Peyer's patch (tissue), 4 donors: ENCODE results near the gene MTUS2. TPM values are rescaled to one million over a fixed set of nuclear protein-coding genes. Genes with fewer than 3 reads are reported as not detected.

Source experiments
- DNase-seq, 3 donors: peaks; one replicate each; pipeline ENCODE4 v3.0.0-alpha.2; 2017 to 2019
- H3K27ac ChIP-seq, 4 donors: fragments of 200-600 bp; sonication (generic); one replicate each; pipeline ENCODE4 v1.5.1; 2016 to 2019
- H3K27me3 ChIP-seq, 2 donors: fragments of 200-600 bp; sonication (generic); one replicate each; pipeline ENCODE4 v1.5.1; 2019
- H3K36me3 ChIP-seq, 3 donors: fragments of 200-600 bp; sonication (generic); one replicate each; pipeline ENCODE4 v1.5.1; 2016 to 2019
- H3K4me1 ChIP-seq, 4 donors: fragments of 200-600 bp; sonication (generic); one replicate each; pipeline ENCODE4 v1.5.1; 2016 to 2019
- H3K4me3 ChIP-seq, 4 donors: fragments of 200-600 bp; sonication (generic); 1 replicate in 3 of 4; 2 replicates in 1 of 4; pipeline ENCODE4 v1.5.1; 2016 to 2019; ENCODE audit warnings: mild to moderate bottlenecking in 1 of 4
- H3K9me3 ChIP-seq, 4 donors: fragments of 200-600 bp; sonication (generic); one replicate each; pipeline ENCODE4 v1.5.1; 2016 to 2019; ENCODE audit warnings: mild to moderate bottlenecking in 1 of 4
- POLR2A ChIP-seq, 2 donors: fragments of 450-650 bp; IDR thresholded peaks; one replicate each; pipeline ENCODE4 v1.5.1; 2017; ENCODE audit warnings: antibody characterized with exemption in 2 of 2, mild to moderate bottlenecking in 2 of 2, moderate library complexity in 2 of 2
- total RNA-seq, 4 donors: library from RNA; depleted of rRNA; stranded (reverse); fragments of >200 nt; gene quantifications; one replicate each; pipeline ENCODE4 v1.1.0, GENCODE V29; 2016
- TF ChIP-seq, protein P1 (sequence below), 6 experiments: fragments of 450-650 bp in 4 of 6; fragments of 200-600 bp in 2 of 6; sonication (generic) in 1 of 6; IDR thresholded peaks; one replicate each; pipeline ENCODE4 v1.5.1; 2017 to 2019; ENCODE audit warnings: antibody characterized with exemption in 6 of 6, mild to moderate bottlenecking in 3 of 6, moderate library complexity in 1 of 6

Gene MTUS2
- total RNA-seq, 4 donors from 2014 or later, result 0.13 to 0.28 (median 0.18) TPM; not detected in 1

DNA sequence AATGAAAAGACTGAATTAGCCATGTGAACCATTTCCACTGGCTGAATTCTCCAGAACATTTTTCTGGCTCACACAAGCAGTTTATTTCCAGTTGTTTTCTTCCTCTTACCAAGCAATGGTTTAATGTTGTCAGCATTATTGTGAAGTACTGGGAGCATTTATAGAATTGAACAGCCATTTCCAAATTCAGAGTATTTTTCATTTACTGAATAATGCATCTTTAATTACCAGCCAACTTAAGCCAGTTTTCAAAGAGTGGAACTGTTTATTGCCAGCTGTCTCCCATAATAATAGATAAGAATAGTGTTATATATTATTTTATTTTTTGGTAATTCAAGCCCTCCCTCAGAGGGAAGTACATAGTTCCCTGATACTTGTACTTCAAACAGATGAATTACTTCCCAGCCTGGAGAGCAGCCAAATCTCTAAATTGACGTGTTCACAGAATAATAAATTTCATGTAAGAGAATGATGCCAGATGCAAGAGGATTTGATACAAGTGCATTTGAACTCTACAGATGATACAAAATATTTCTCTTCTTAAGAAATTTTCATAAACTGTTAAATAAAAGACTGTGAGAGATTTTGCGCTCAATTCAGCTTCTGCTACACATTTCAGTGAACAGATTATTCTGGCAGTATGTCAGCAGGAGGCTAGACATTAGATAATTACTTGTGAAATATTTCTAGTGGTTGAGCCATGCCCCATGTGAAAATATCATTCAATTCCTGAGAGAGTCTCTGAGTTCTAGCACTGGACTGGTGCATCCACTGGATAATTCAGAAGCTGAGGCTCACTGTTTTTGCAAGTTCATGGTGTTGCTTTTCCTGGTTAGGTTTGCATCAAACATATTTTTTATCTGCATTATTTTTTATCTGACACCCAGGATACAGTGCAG, 459.5 kb downstream of the MTUS2 start:
- Histone ChIP-seq H3K4me1 (no peaks in the 10 kb centered on the region), H3K4me3 (no peak overlapping the region), H3K36me3 (no peaks in the 10 kb centered on the region), H3K27me3 (no peaks in the 10 kb centered on the region), H3K27ac (no peak overlapping the region), H3K9me3 (no peaks in the 10 kb centered on the region)
- TF ChIP-seq, protein P1, sequence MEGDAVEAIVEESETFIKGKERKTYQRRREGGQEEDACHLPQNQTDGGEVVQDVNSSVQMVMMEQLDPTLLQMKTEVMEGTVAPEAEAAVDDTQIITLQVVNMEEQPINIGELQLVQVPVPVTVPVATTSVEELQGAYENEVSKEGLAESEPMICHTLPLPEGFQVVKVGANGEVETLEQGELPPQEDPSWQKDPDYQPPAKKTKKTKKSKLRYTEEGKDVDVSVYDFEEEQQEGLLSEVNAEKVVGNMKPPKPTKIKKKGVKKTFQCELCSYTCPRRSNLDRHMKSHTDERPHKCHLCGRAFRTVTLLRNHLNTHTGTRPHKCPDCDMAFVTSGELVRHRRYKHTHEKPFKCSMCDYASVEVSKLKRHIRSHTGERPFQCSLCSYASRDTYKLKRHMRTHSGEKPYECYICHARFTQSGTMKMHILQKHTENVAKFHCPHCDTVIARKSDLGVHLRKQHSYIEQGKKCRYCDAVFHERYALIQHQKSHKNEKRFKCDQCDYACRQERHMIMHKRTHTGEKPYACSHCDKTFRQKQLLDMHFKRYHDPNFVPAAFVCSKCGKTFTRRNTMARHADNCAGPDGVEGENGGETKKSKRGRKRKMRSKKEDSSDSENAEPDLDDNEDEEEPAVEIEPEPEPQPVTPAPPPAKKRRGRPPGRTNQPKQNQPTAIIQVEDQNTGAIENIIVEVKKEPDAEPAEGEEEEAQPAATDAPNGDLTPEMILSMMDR (IDR thresholded peaks at IDR 0.05), result no peak
- TF ChIP-seq POLR2A (IDR thresholded peaks at IDR 0.05), result no peak
- no peak for DNase-seq

DNA sequence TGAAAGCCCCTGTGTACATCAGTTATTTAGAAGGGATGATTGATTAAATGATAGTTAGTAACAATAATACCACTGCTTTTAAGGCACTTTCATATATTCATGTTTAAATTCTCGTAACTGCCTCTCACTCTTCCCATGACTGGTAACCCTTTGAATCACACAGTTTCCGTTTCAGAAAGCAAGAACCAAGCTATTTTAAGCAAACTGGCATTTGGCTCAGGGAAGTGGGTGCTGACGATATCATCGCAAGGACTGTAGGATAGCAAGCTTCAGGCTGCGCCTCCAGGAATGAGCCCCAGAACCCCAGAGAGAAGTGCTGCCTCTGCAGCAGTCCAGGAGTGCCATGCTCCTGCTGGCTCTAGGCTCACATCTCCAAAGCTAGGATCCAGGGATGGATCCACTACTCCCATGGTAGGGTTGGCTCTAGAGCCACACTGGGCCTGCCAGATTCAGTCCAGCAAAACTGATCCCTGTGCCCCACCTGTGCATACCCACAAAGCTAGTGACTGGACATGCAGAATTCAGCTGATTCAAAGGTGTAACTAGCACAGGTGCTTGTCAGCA, 461.9 kb downstream of the MTUS2 start:
- H3K27ac ChIP-seq, result no peak overlapping the region
- no peak for DNase-seq
- H3K4me1 ChIP-seq, result no peaks in the 10 kb centered on the region
- TF ChIP-seq POLR2A (IDR thresholded peaks at IDR 0.05), result no peak
- TF ChIP-seq, protein P1 (IDR thresholded peaks at IDR 0.05), result no peak
- H3K4me3 ChIP-seq, result no peak overlapping the region
- no peaks in the 10 kb centered on the region for H3K27me3 ChIP-seq
- no peaks in the 10 kb centered on the region for H3K9me3 ChIP-seq
- no peaks in the 10 kb centered on the region for H3K36me3 ChIP-seq

DNA sequence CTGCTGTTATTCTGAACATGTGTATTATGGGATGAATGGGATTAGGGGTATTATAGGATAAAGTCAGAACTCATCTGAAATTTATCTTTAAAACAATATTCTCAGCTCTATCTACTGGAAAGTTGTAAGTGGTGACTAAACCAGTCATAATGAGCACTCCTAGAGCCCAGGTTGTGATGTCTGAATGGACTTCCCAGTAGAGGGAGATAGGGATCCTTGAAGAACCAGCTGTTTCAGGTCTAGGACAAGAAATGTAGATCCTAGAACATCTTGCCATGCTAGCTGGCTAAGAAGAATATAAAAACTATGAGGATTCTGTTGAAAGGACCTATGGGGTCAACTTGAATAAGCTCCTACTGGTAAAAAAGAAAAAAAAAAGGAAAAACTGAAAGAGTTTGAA, 464.6 kb downstream of the MTUS2 start:
- Histone ChIP-seq H3K27ac (no peak overlapping the region), H3K4me1 (no peaks in the 10 kb centered on the region), H3K36me3 (no peaks in the 10 kb centered on the region), H3K4me3 (no peak overlapping the region), H3K27me3 (no peaks in the 10 kb centered on the region), H3K9me3 (no peaks in the 10 kb centered on the region)
- no peak for TF ChIP-seq POLR2A (IDR thresholded peaks at IDR 0.05)
- TF ChIP-seq, protein P1 (IDR thresholded peaks at IDR 0.05), result no peak
- no peak for DNase-seq

DNA sequence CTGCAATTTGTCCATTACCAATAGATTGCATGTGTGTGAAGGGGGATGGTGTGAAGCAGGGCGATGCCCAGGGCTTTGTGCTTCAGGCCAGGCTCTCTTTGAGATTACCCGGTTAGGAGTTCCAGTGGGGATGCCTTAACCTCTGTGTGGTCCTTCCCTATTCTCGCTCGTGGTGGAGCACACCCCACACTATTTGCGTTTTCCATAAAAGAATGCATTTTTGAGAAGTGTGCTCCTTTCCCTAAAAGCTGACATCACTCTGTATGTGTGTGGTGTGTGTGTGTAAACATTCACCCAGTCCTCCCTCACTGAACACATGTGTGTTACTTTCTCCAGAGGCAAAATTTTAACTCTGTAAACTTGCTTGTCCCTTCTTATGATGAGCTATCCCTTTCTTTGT, 467.1 kb downstream of the MTUS2 start:
- Histone ChIP-seq H3K4me1 (no peaks in the 10 kb centered on the region), H3K9me3 (no peaks in the 10 kb centered on the region), H3K27me3 (no peaks in the 10 kb centered on the region), H3K36me3 (no peaks in the 10 kb centered on the region), H3K27ac (no peak overlapping the region), H3K4me3 (no peak overlapping the region)
- no peak for DNase-seq
- TF ChIP-seq, protein P1 (IDR thresholded peaks at IDR 0.05), result no peak
- TF ChIP-seq POLR2A (IDR thresholded peaks at IDR 0.05), result no peak

DNA sequence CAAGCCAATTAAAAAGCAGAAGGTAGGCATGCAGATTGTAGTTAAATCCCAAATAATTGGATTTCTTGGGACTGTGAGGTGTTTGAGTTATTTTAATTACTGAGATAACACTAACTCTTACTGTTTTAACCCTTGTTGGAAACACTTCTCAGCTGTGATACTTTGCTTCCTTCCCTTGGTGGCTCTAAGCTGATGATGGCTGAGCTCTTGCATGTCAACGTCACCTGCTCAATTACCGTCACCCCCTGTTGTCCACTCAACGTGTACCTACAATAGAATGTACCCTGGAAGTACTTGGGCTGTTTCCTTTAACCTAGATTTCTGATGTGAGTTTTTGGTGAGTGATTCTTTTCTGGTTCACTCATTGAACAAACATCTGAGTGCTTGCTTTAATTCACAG, 471.9 kb downstream of the MTUS2 start:
- no peaks in the 10 kb centered on the region for H3K9me3 ChIP-seq
- no peak for DNase-seq
- no peak overlapping the region for H3K4me3 ChIP-seq
- no peaks in the 10 kb centered on the region for H3K27me3 ChIP-seq
- no peak overlapping the region for H3K27ac ChIP-seq
- no peaks in the 10 kb centered on the region for H3K4me1 ChIP-seq
- no peak for TF ChIP-seq POLR2A (IDR thresholded peaks at IDR 0.05)
- TF ChIP-seq, protein P1 (IDR thresholded peaks at IDR 0.05), result no peak
- no peaks in the 10 kb centered on the region for H3K36me3 ChIP-seq
